ENCODE results near the gene RFX7.
"Not testable (repeated sequence)": the region's sequence is repeated elsewhere in the genome, so short reads cannot be mapped to it uniquely, and the experiment has no call there.

The RFX7 gene

DNA sequence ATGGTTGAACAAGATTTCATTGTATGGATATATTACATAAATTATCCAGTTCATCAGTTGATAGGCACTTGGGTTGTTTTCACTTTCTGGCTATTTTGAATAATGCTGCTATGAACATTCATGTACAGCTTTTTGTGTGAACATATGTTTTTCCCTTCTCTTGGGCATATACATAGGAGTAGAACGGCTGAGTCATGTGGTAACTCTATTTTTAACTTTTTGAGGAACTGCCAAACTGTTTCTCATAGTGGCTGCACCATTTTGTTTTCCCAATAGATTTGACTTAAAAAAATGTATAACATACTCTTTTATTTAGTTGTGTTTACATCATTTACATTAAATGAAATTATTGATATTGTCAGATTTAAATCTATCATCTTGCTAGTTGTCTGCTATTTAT, 28.8 kb upstream of the RFX7 start:
- Histone ChIP-seq H3K4me2 (ENCODE audit: low read depth, low read length, poor library complexity, severe bottlenecking) (no peak overlapping the region), H3K9me3 (ENCODE audit: insufficient read depth, low read length) (no peaks in the 10 kb centered on the region), H3K27me3 (ENCODE audit: low read length) (no peaks in the 10 kb centered on the region), H3K27ac (ENCODE audit: low read depth, low read length) (no peak overlapping the region), H3K36me3 (ENCODE audit: low read length) (no peaks in the 10 kb centered on the region), H4K20me1 (ENCODE audit: low read depth, low read length) (no peaks in the 10 kb centered on the region), H3K9me2 (replicated peaks; ENCODE audit: insufficient read depth, low read length) (no peaks in the 10 kb centered on the region), H3F3A (ENCODE audit: insufficient read depth) (no peaks in the 10 kb centered on the region), H3K79me2 (ENCODE audit: insufficient read depth, low read length) (no peaks in the 10 kb centered on the region), H2AFZ (ENCODE audit: low read depth, low read length, severe bottlenecking) (no peak overlapping the region), H3K9ac (ENCODE audit: low read length) (no peak overlapping the region), H3K4me3 (ENCODE audit: insufficient read depth, low read length, poor library complexity, severe bottlenecking) (no peak overlapping the region)
- no peak for TF ChIP-seq EZH2phosphoT487 (conservative IDR thresholded peaks at IDR 0.05; ENCODE audit: low read length)
- TF ChIP-seq, protein P1, sequence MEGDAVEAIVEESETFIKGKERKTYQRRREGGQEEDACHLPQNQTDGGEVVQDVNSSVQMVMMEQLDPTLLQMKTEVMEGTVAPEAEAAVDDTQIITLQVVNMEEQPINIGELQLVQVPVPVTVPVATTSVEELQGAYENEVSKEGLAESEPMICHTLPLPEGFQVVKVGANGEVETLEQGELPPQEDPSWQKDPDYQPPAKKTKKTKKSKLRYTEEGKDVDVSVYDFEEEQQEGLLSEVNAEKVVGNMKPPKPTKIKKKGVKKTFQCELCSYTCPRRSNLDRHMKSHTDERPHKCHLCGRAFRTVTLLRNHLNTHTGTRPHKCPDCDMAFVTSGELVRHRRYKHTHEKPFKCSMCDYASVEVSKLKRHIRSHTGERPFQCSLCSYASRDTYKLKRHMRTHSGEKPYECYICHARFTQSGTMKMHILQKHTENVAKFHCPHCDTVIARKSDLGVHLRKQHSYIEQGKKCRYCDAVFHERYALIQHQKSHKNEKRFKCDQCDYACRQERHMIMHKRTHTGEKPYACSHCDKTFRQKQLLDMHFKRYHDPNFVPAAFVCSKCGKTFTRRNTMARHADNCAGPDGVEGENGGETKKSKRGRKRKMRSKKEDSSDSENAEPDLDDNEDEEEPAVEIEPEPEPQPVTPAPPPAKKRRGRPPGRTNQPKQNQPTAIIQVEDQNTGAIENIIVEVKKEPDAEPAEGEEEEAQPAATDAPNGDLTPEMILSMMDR (IDR thresholded peaks at IDR 0.05; ENCODE audit: insufficient read depth, low read length, poor library complexity, severe bottlenecking): no peak

DNA sequence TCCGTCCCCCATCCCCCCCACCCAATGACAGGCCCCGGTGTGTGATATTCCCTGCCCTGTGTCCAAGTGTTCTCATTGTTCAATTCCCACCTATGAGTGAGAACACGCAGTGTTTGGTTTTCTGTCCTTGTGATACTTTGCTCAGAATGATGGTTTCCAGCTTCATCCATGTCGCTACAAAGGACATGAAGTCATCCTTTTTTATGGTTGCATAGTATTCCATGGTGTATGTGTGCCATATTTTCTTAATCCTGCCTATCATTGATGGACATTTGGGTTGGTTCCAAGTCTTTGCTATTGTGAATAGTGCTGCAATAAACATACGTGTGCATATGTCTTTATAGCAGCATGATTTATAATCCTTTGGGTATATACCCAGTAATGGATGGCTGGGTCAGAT, 22.8 kb upstream of the RFX7 start:
- not testable (repeated sequence) for H3K27me3 ChIP-seq (ENCODE audit: low read length); H3K9ac ChIP-seq (ENCODE audit: low read length); H4K20me1 ChIP-seq (ENCODE audit: low read depth, low read length); H2AFZ ChIP-seq (ENCODE audit: low read depth, low read length, severe bottlenecking); H3K79me2 ChIP-seq (ENCODE audit: insufficient read depth, low read length); H3K9me3 ChIP-seq (ENCODE audit: insufficient read depth, low read length); H3K4me3 ChIP-seq (ENCODE audit: insufficient read depth, low read length, poor library complexity, severe bottlenecking); H3K27ac ChIP-seq (ENCODE audit: low read depth, low read length); H3K36me3 ChIP-seq (ENCODE audit: low read length); H3F3A ChIP-seq (ENCODE audit: insufficient read depth); H3K9me2 ChIP-seq (replicated peaks; ENCODE audit: insufficient read depth, low read length); H3K4me2 ChIP-seq (ENCODE audit: low read depth, low read length, poor library complexity, severe bottlenecking)

DNA sequence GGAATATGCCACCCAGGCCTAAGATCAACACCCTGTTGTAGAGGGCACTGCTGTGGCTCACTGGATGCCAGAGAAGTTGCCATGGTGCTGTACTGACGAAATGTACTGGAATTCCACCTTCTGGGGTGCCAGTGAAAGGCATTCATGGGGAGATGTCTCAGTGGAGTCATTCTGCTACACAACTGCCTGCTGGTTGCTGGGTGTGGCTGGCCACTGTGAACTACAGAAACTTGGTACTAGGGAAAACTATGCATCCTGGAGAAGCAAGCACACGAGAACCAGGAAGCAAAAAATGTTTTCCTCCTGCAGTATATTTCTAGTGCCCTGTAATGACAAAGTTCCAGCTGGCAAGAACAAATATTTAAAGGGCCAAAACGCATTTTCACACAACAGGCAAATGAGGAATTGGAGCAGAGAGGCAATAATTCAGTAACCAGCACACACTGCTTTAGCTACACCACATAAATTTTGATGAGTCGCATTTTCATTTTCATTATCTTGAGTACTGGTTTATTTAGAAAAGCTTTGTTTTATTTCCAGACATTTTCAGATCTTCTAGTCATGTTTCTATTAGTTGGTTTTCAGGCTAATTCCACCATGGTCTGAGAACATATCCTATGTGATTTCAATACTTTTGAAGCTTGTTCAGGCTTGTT, 18.3 kb upstream of the RFX7 start:
- H3K9me2 ChIP-seq (replicated peaks; ENCODE audit: insufficient read depth, low read length): no peaks in the 10 kb centered on the region
- no peak overlapping the region for H3K4me2 ChIP-seq (ENCODE audit: low read depth, low read length, poor library complexity, severe bottlenecking)
- H3K4me3 ChIP-seq (ENCODE audit: insufficient read depth, low read length, poor library complexity, severe bottlenecking): no peak overlapping the region
- H4K20me1 ChIP-seq (ENCODE audit: low read depth, low read length): no peaks in the 10 kb centered on the region
- H3K9me3 ChIP-seq (ENCODE audit: insufficient read depth, low read length): no peaks in the 10 kb centered on the region
- H3K79me2 ChIP-seq (ENCODE audit: insufficient read depth, low read length): no peaks in the 10 kb centered on the region
- H3K27ac ChIP-seq (ENCODE audit: low read depth, low read length): no peak overlapping the region
- no peaks in the 10 kb centered on the region for H3K27me3 ChIP-seq (ENCODE audit: low read length)
- no peaks in the 10 kb centered on the region for H3K36me3 ChIP-seq (ENCODE audit: low read length)
- no peaks in the 10 kb centered on the region for H3F3A ChIP-seq (ENCODE audit: insufficient read depth)
- no peak overlapping the region for H3K9ac ChIP-seq (ENCODE audit: low read length)
- TF ChIP-seq, protein P1 (IDR thresholded peaks at IDR 0.05; ENCODE audit: insufficient read depth, low read length, poor library complexity, severe bottlenecking): no peak
- no peak for TF ChIP-seq EZH2phosphoT487 (conservative IDR thresholded peaks at IDR 0.05; ENCODE audit: low read length)
- H2AFZ ChIP-seq (ENCODE audit: low read depth, low read length, severe bottlenecking): no peak overlapping the region

DNA sequence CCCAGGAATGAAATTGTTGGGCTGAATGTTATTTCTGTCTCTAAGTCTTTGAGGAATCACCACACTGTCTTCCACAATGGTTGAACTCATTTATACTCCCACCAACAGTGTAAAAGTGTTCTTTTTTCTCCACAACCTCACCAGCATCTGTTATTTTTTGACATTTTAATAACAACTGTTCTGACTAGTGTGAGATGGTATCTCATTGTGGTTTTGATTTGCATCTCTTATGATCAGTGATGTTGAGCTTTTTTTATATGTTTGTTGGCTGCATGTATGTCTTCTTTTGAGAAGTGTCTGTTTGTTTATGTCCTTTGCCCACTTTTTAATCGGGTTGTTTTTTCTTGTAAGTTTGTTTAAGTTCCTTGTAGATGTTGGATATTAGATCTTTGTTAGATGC, 13.6 kb upstream of the RFX7 start:
- not testable (repeated sequence) for H3K36me3 ChIP-seq (ENCODE audit: low read length); H3K9ac ChIP-seq (ENCODE audit: low read length); H3K27me3 ChIP-seq (ENCODE audit: low read length); H3K27ac ChIP-seq (ENCODE audit: low read depth, low read length); H3K4me2 ChIP-seq (ENCODE audit: low read depth, low read length, poor library complexity, severe bottlenecking); H2AFZ ChIP-seq (ENCODE audit: low read depth, low read length, severe bottlenecking); H3F3A ChIP-seq (ENCODE audit: insufficient read depth); H3K79me2 ChIP-seq (ENCODE audit: insufficient read depth, low read length); H4K20me1 ChIP-seq (ENCODE audit: low read depth, low read length); H3K9me2 ChIP-seq (replicated peaks; ENCODE audit: insufficient read depth, low read length); H3K4me3 ChIP-seq (ENCODE audit: insufficient read depth, low read length, poor library complexity, severe bottlenecking); H3K9me3 ChIP-seq (ENCODE audit: insufficient read depth, low read length)

Measured in SU-DHL-6 (cell line).